HepG2 (cell line): ENCODE data around the gene GPX2. TPM values are rescaled to one million over a fixed set of nuclear protein-coding genes. Genes with fewer than 3 reads are reported as not detected.
A peak's percentile ranks its signal among the peaks of the same experiment; 100 is the strongest.

Source experiments
- ATM ChIP-seq: fragments of 450-650 bp; IDR thresholded peaks from 2 replicates; pipeline ENCODE4 v1.7.1; 2017; ENCODE audit warnings: mild to moderate bottlenecking, borderline replicate concordance
- BATF2 ChIP-seq: sonication (generic); formaldehyde crosslinking; IDR thresholded peaks from 2 replicates; pipeline ENCODE4 v1.8.0; 2022; ENCODE audit warnings: mild to moderate bottlenecking, missing genetic modification reagents, moderate library complexity
- ELF3 ChIP-seq: IDR thresholded peaks from 2 replicates; pipeline ENCODE4 v1.6.1; 2016; ENCODE audit warnings: missing genetic modification reagents, missing compliant biosample characterization
- HIVEP1 ChIP-seq: sonication (generic); formaldehyde crosslinking; IDR thresholded peaks from 2 replicates; pipeline ENCODE4 v1.4.0; 2020; ENCODE audit warnings: mild to moderate bottlenecking, missing genetic modification reagents
- KMT2A ChIP-seq: sonication (generic); formaldehyde crosslinking; IDR thresholded peaks from 2 replicates; pipeline ENCODE4 v1.4.0; 2020; ENCODE audit warnings: missing genetic modification reagents
- MBD4 ChIP-seq: IDR thresholded peaks from 2 replicates; pipeline ENCODE4 v1.6.1; 2012; ENCODE audit warnings: low read length, inconsistent platforms, borderline replicate concordance
- MNT ChIP-seq: fragments of 450-650 bp; IDR thresholded peaks from 2 replicates; pipeline ENCODE4 v1.6.1; 2016
- NBN ChIP-seq: fragments of 450-650 bp; conservative IDR thresholded peaks from 2 replicates; pipeline ENCODE4 v1.6.1; 2017
- PHF21A ChIP-seq: sonication (generic); formaldehyde crosslinking; IDR thresholded peaks from 2 replicates; pipeline ENCODE4 v1.5.0; 2020; ENCODE audit warnings: mild to moderate bottlenecking, missing genetic modification reagents
- PRPF4 ChIP-seq: fragments of 200-400 bp; formaldehyde crosslinking; IDR thresholded peaks from 2 replicates; pipeline ENCODE4 v1.6.1; 2016; ENCODE audit warnings: low read length, low read depth; ENCODE audit not compliant: poor library complexity, severe bottlenecking
- RFXAP ChIP-seq: sonication (generic); formaldehyde crosslinking; IDR thresholded peaks from 2 replicates; pipeline ENCODE4 v1.4.0; 2020; ENCODE audit warnings: missing genetic modification reagents, borderline replicate concordance
- SATB2 ChIP-seq: sonication (generic); formaldehyde crosslinking; IDR thresholded peaks from 2 replicates; pipeline ENCODE4 v1.5.0; 2020; ENCODE audit warnings: missing genetic modification reagents
- ZNF235 ChIP-seq: sonication (generic); formaldehyde crosslinking; IDR thresholded peaks from 2 replicates; pipeline ENCODE4 v1.8.1; 2023; ENCODE audit warnings: mild to moderate bottlenecking, missing genetic modification reagents, borderline replicate concordance
- ZNF260 ChIP-seq: sonication (generic); formaldehyde crosslinking; IDR thresholded peaks from 2 replicates; pipeline ENCODE4 v1.4.0; 2020; ENCODE audit warnings: missing genetic modification reagents, low read depth, mild to moderate bottlenecking, borderline replicate concordance
- ZNF510 ChIP-seq: sonication (generic); formaldehyde crosslinking; IDR thresholded peaks from 2 replicates; pipeline ENCODE4 v1.4.0; 2020; ENCODE audit warnings: low read depth, mild to moderate bottlenecking, missing genetic modification reagents
- ZNF572 ChIP-seq: sonication (generic); formaldehyde crosslinking; IDR thresholded peaks from 2 replicates; pipeline ENCODE4 v1.5.1; 2020; ENCODE audit warnings: mild to moderate bottlenecking, missing genetic modification reagents
- ZNF574 ChIP-seq: sonication (generic); formaldehyde crosslinking; IDR thresholded peaks from 2 replicates; pipeline ENCODE4 v1.4.0; 2020; ENCODE audit warnings: missing genetic modification reagents
- ZNF720 ChIP-seq: sonication (generic); formaldehyde crosslinking; IDR thresholded peaks from 2 replicates; pipeline ENCODE4 v1.4.0; 2020; ENCODE audit warnings: missing genetic modification reagents
- ZNF75D ChIP-seq: sonication (generic); formaldehyde crosslinking; IDR thresholded peaks from 2 replicates; pipeline ENCODE4 v1.8.1; 2023; ENCODE audit warnings: missing genetic modification reagents, mild to moderate bottlenecking, borderline replicate concordance
- ZNF790 ChIP-seq: sonication (generic); formaldehyde crosslinking; IDR thresholded peaks from 2 replicates; pipeline ENCODE4 v1.8.0; 2022; ENCODE audit warnings: missing genetic modification reagents, mild to moderate bottlenecking, borderline replicate concordance
- polyA plus RNA-seq, 8 experiments: library from polyadenylated mRNA; depleted of rRNA in 3 of 8; stranded (reverse) in 7 of 8; unstranded in 1 of 8; fragments of >200 nt; fragmentation: Illumina TruSeq in 4 of 8; extraction: Trizol in 4 of 8; gene quantifications; 2 replicates each; pipeline versions ENCODE4 v1.2.1 to v1.2.3, GENCODE V29; 2011 to 2016; ENCODE audit warnings: low read depth in 4 of 8, missing spikeins in 1 of 8, mixed read lengths in 1 of 8; ENCODE audit not compliant: insufficient read depth in 1 of 8
- total RNA-seq, 5 experiments: library from RNA; depleted of rRNA; stranded (reverse); fragments of >200 nt; fragmentation: Illumina TruSeq; extraction: Trizol; gene quantifications; 2 replicates each; pipeline ENCODE4 v1.2.3, GENCODE V29; 2016; ENCODE audit warnings: low read depth in 1 of 5
- TF ChIP-seq, protein P1 (sequence below): sonication (generic); formaldehyde crosslinking; IDR thresholded peaks from 2 replicates; pipeline ENCODE4 v1.4.0; 2020; ENCODE audit warnings: missing genetic modification reagents
- TF ChIP-seq, protein P2 (sequence below): sonication (generic); formaldehyde crosslinking; IDR thresholded peaks from 2 replicates; pipeline ENCODE4 v1.5.1; 2020; ENCODE audit warnings: missing genetic modification reagents, mild to moderate bottlenecking, borderline replicate concordance

The GPX2 gene
- total and polyA plus RNA-seq, 2 of the 13 experiments (the other 11 are each of a cell fraction or from before 2014, with no cell fraction given): 526 to 674 TPM

DNA sequence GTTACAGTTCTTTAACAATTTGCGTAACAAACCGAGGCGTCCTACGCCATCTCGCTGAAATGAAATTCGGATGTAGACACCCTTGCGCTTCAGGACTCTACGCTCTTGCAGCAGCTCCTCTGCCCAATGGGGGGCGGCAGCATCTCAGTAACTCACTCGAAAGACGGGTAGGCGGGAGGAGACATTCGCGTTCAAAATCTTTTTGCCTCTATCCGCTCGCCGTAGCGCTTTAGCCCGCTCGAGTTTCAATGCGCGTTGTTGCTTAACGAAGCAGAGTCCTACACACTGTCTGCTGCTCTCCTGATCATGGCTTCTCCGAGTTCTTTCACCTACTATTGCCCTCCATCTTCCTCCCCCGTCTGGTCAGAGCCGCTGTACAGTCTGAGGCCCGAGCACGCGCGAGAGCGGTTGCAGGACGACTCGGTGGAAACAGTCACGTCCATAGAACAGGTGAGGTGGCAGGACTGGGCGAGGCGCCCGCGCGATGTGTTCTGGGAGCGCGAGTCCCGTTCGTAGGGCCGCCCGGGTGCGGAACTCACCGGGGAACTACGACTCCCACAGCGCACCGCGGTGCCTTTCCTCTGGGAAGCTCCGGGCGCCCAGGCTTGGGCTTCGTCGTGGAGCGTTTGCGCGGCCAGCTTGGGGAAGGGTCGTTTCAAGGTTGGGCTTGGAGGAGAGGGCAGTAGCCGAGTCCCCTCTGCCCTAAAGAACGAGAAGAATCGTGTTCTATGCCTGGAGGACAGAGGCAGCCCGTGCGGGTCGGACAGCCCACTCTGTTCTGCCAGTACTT is 44.3 kb upstream of the GPX2 start, which contains the start of gene FNTB (continued):
- TF ChIP-seq ZNF260 (CRISPR knock-in tag): no peak
- peak; percentile 94 for TF ChIP-seq ZNF572 (CRISPR knock-in tag)
- peak; percentile 86 for TF ChIP-seq KMT2A
- no peak for TF ChIP-seq NBN
- TF ChIP-seq MNT: peak; percentile 21
- TF ChIP-seq ELF3 (CRISPR knock-in tag): peak; percentile 47
- TF ChIP-seq RFXAP (CRISPR knock-in tag): peak; percentile 37; the same call in 1 of the 2 replicates
- TF ChIP-seq ZNF720 (CRISPR knock-in tag): no peak
- TF ChIP-seq, protein P1, sequence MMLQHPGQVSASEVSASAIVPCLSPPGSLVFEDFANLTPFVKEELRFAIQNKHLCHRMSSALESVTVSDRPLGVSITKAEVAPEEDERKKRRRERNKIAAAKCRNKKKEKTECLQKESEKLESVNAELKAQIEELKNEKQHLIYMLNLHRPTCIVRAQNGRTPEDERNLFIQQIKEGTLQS (CRISPR knock-in tag): peak; percentile 38; the same call in 1 of the 2 replicates
- peak; percentile 82; the same call in 1 of the 2 replicates for TF ChIP-seq ZNF790 (CRISPR knock-in tag)
- TF ChIP-seq, protein P2, sequence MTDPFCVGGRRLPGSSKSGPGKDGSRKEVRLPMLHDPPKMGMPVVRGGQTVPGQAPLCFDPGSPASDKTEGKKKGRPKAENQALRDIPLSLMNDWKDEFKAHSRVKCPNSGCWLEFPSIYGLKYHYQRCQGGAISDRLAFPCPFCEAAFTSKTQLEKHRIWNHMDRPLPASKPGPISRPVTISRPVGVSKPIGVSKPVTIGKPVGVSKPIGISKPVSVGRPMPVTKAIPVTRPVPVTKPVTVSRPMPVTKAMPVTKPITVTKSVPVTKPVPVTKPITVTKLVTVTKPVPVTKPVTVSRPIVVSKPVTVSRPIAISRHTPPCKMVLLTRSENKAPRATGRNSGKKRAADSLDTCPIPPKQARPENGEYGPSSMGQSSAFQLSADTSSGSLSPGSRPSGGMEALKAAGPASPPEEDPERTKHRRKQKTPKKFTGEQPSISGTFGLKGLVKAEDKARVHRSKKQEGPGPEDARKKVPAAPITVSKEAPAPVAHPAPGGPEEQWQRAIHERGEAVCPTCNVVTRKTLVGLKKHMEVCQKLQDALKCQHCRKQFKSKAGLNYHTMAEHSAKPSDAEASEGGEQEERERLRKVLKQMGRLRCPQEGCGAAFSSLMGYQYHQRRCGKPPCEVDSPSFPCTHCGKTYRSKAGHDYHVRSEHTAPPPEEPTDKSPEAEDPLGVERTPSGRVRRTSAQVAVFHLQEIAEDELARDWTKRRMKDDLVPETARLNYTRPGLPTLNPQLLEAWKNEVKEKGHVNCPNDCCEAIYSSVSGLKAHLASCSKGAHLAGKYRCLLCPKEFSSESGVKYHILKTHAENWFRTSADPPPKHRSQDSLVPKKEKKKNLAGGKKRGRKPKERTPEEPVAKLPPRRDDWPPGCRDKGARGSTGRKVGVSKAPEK (CRISPR knock-in tag): peak; percentile 98
- TF ChIP-seq PHF21A (CRISPR knock-in tag): peak; percentile 90
- no peak for TF ChIP-seq ATM
- TF ChIP-seq ZNF574 (CRISPR knock-in tag): peak; percentile 87
- no peak for TF ChIP-seq MBD4
- TF ChIP-seq ZNF75D: no peak
- peak; percentile 48; the same call in 1 of the 2 replicates for TF ChIP-seq HIVEP1
- TF ChIP-seq SATB2 (CRISPR knock-in tag): peak; percentile 76; the same call in 1 of the 2 replicates
- TF ChIP-seq ZNF235: 0 out of 2 replicates have a peak, but pooled peaks have one; percentile 31
- TF ChIP-seq PRPF4: no peak
- no peak for TF ChIP-seq BATF2 (CRISPR knock-in tag)
- TF ChIP-seq ZNF510 (CRISPR knock-in tag): peak; percentile 67; the same call in 1 of the 2 replicates
